ENCODE measurements around the gene PPP1R11.
A peak's percentile ranks its signal among the peaks of the same experiment; 100 is the strongest.

The PPP1R11 gene

GRCh38 chr6:30100154-30100553 is 33.2 kb downstream of the PPP1R11 start:
- H3K27me3 ChIP-seq (ENCODE audit: control insufficient read depth in 1 of 2, insufficient read depth in 2 of 2, low read length in 2 of 2), result peaks cover 54% of the 10 kb centered on the region in 2 donors
- H3K27ac ChIP-seq (ENCODE audit: low read length), result no peak overlapping the region
- H3K4me1 ChIP-seq (ENCODE audit: control insufficient read depth, insufficient read depth, low read length), result peaks cover 33% of the 10 kb centered on the region
- peak overlapping the region in 1 of 2 donors; percentile 74 for H3K4me3 ChIP-seq (ENCODE audit: low read length in 2 of 2)
- no peak overlapping the region for H3K9ac ChIP-seq (ENCODE audit: low read length in 2 of 2)
- no peaks in the 10 kb centered on the region for H3K9me3 ChIP-seq (ENCODE audit: control insufficient read depth in 2 of 2, low read length in 2 of 2)
- no peaks in the 10 kb centered on the region for H3K36me3 ChIP-seq (ENCODE audit: control insufficient read depth in 2 of 2, insufficient read depth in 2 of 2, low read length in 2 of 2)

DNA sequence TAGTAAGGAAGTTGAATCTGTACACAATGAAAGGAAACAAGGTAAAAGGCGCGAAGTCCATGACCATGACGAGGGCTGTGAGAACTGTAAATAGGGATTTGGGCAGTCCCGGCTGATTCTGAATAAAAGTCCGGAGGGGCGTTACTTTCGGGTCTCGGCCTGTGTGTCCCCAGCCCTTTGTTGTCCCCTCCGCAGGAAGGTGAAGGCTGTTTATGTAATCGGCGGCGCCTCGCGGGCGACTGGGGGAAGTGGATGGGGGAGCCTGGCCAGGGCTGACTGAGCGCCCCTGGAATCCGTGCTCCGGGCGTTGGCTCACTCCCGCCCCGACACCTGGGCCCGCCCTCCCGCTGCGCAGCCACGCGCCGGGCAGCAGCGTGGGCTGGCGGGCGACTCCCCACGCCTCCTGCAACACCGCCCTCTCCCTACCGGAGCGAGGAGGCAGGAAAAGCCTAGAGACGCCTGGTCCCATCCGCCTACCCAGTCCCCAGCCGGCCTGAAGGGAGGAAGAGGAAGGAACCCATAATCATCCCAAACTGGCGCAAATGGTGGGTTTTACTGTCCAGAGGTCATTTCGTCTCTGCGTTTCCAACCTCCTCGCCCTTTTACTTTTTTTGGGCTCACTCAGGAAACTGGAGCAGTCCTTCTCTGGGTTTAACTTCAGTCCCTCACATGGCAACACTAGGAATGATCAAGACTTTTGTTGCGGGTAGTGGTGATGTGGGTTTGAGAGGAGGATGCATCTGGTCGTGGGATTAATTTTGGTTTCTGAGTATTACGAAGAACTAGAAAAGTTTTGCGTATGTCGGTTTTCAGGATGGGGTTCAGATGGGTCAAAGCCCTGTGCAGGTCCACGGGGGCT is 33.8 kb downstream of the PPP1R11 start:
- no peaks in the 10 kb centered on the region for H3K9me3 ChIP-seq (ENCODE audit: control insufficient read depth in 2 of 2, low read length in 2 of 2)
- H3K27me3 ChIP-seq (ENCODE audit: control insufficient read depth in 1 of 2, insufficient read depth in 2 of 2, low read length in 2 of 2), result peaks cover 50% of the 10 kb centered on the region in 2 donors
- H3K4me1 ChIP-seq (ENCODE audit: control insufficient read depth, insufficient read depth, low read length), result peaks cover 33% of the 10 kb centered on the region
- H3K36me3 ChIP-seq (ENCODE audit: control insufficient read depth in 2 of 2, insufficient read depth in 2 of 2, low read length in 2 of 2), result no peaks in the 10 kb centered on the region
- H3K27ac ChIP-seq (ENCODE audit: low read length), result no peak overlapping the region
- peak overlapping the region; percentile 66 to 74 for H3K4me3 ChIP-seq (ENCODE audit: low read length in 2 of 2)
- H3K9ac ChIP-seq (ENCODE audit: low read length in 2 of 2), result no peak overlapping the region

- peak overlapping the region; percentile 66 to 74 for H3K4me3 ChIP-seq (ENCODE audit: low read length in 2 of 2)
- no peak overlapping the region for H3K27ac ChIP-seq (ENCODE audit: low read length)
- no peaks in the 10 kb centered on the region for H3K9me3 ChIP-seq (ENCODE audit: control insufficient read depth in 2 of 2, low read length in 2 of 2)
- peak overlapping the region; percentile 29 to 55 for H3K9ac ChIP-seq (ENCODE audit: low read length in 2 of 2)
- H3K36me3 ChIP-seq (ENCODE audit: control insufficient read depth in 2 of 2, insufficient read depth in 2 of 2, low read length in 2 of 2), result no peaks in the 10 kb centered on the region
- peaks cover 33% of the 10 kb centered on the region for H3K4me1 ChIP-seq (ENCODE audit: control insufficient read depth, insufficient read depth, low read length)
- H3K27me3 ChIP-seq (ENCODE audit: control insufficient read depth in 1 of 2, insufficient read depth in 2 of 2, low read length in 2 of 2), result peaks cover 48 to 51% of the 10 kb centered on the region in 2 donors
These were observed 34.7 kb downstream of the PPP1R11 start for GRCh38 chr6:30101444-30102413.

GRCh38 chr6:30102414-30102969 is 35.5 kb downstream of the PPP1R11 start:
- peaks cover 41 to 45% of the 10 kb centered on the region in 2 donors for H3K27me3 ChIP-seq (ENCODE audit: control insufficient read depth in 1 of 2, insufficient read depth in 2 of 2, low read length in 2 of 2)
- peak overlapping the region; percentile 74 to 77 for H3K4me3 ChIP-seq (ENCODE audit: low read length in 2 of 2)
- H3K9me3 ChIP-seq (ENCODE audit: control insufficient read depth in 2 of 2, low read length in 2 of 2), result no peaks in the 10 kb centered on the region
- no peaks in the 10 kb centered on the region for H3K36me3 ChIP-seq (ENCODE audit: control insufficient read depth in 2 of 2, insufficient read depth in 2 of 2, low read length in 2 of 2)
- H3K27ac ChIP-seq (ENCODE audit: low read length), result no peak overlapping the region
- peak overlapping the region; percentile 36 to 55 for H3K9ac ChIP-seq (ENCODE audit: low read length in 2 of 2)
- peaks cover 33% of the 10 kb centered on the region for H3K4me1 ChIP-seq (ENCODE audit: control insufficient read depth, insufficient read depth, low read length)

DNA sequence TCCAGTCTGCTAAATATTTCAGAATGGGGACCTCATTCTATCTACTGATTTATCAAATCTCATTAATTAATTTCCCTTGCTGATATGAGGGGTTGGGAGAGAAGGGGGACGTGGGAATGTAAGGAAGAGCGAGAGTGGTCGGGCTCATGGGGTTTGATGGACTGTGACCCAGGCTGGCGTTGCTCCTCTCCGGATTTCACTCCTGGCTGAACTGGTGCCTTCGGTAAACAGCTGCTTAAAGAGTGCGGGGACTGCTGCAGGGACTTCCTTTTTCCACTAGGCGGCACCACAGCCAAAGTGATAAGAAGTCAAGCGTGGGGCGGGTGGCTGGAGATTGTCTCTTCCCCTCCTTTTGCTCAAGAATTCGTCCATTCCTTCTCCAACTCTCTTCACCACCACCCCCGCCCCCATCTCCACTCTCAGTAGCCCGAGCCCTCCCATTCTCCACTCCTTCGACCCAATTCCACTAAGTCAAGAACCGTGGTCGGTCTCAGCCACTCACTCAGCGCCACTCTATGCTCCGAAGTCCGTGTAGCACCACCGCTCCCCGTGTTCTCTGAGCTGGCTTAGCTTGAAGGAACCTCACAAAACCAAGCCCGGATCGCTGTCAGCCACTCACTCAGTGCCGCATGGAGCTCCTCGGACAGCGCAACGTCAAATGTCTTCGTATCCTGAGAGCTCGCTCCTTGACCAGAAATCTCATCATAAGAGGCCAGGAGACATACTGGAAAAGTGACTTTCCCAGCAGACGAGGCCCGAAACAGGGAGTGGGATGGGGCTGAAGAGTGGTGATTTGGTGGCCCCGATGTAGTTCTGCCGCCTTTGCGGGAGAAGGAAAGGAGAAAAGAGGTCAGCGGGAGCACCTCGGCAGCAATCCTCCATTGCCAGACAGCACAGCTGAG is 36.2 kb downstream of the PPP1R11 start:
- H3K9me3 ChIP-seq (ENCODE audit: control insufficient read depth in 2 of 2, low read length in 2 of 2), result no peaks in the 10 kb centered on the region
- no peak overlapping the region for H3K27ac ChIP-seq (ENCODE audit: low read length)
- H3K27me3 ChIP-seq (ENCODE audit: control insufficient read depth in 1 of 2, insufficient read depth in 2 of 2, low read length in 2 of 2), result peaks cover 35 to 43% of the 10 kb centered on the region in 2 donors
- peak overlapping the region; percentile 76 to 77 for H3K4me3 ChIP-seq (ENCODE audit: low read length in 2 of 2)
- no peaks in the 10 kb centered on the region for H3K36me3 ChIP-seq (ENCODE audit: control insufficient read depth in 2 of 2, insufficient read depth in 2 of 2, low read length in 2 of 2)
- peak overlapping the region; percentile 40 to 51 for H3K9ac ChIP-seq (ENCODE audit: low read length in 2 of 2)
- H3K4me1 ChIP-seq (ENCODE audit: control insufficient read depth, insufficient read depth, low read length), result peaks cover 33% of the 10 kb centered on the region

DNA sequence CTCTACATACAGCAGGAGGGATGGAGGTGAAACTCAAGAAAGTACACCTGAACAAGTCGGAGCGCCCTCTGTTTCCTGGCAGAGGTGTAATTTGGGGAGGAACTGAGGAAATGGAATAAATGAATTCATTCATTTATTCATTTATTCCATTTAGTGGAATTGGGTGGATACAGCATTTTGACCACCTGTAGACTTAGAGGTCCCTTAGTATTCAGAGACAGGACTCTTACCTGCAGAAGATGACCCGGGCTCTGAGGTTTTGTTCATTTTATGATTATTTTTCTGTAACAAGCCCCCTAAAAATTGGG is 36.8 kb downstream of the PPP1R11 start:
- peak overlapping the region in 1 of 2 donors; percentile 76 for H3K4me3 ChIP-seq (ENCODE audit: low read length in 2 of 2)
- no peak overlapping the region for H3K27ac ChIP-seq (ENCODE audit: low read length)
- peak overlapping the region; percentile 40 to 51 for H3K9ac ChIP-seq (ENCODE audit: low read length in 2 of 2)
- peaks cover 36 to 40% of the 10 kb centered on the region in 2 donors for H3K27me3 ChIP-seq (ENCODE audit: control insufficient read depth in 1 of 2, insufficient read depth in 2 of 2, low read length in 2 of 2)
- H3K9me3 ChIP-seq (ENCODE audit: control insufficient read depth in 2 of 2, low read length in 2 of 2), result no peaks in the 10 kb centered on the region
- no peaks in the 10 kb centered on the region for H3K36me3 ChIP-seq (ENCODE audit: control insufficient read depth in 2 of 2, insufficient read depth in 2 of 2, low read length in 2 of 2)
- H3K4me1 ChIP-seq (ENCODE audit: control insufficient read depth, insufficient read depth, low read length), result peaks cover 33% of the 10 kb centered on the region

DNA sequence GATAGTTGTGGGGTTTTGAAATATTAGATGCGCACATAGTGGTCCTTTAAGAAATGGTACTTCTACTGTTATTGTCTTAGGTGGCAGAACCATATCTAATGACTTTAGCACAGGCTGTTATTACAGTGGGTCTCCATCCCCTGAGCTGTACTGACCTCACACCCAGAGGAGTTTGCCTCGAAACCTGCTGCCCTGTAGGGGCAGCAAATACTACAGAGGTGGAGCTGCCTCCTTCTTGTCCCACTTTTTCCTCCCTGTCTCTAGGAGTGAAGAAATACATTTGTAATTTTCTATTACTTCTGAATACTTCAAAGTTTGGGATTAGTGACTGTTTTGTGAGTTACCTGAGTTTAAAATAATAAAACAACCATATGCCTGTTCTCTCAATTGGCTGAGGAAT is 37.7 kb downstream of the PPP1R11 start:
- H3K9ac ChIP-seq (ENCODE audit: low read length in 2 of 2), result no peak overlapping the region
- H3K36me3 ChIP-seq (ENCODE audit: control insufficient read depth in 2 of 2, insufficient read depth in 2 of 2, low read length in 2 of 2), result no peaks in the 10 kb centered on the region
- H3K4me3 ChIP-seq (ENCODE audit: low read length in 2 of 2), result no peak overlapping the region
- H3K9me3 ChIP-seq (ENCODE audit: control insufficient read depth in 2 of 2, low read length in 2 of 2), result no peaks in the 10 kb centered on the region
- no peak overlapping the region for H3K27ac ChIP-seq (ENCODE audit: low read length)
- peaks cover 33% of the 10 kb centered on the region for H3K4me1 ChIP-seq (ENCODE audit: control insufficient read depth, insufficient read depth, low read length)
- H3K27me3 ChIP-seq (ENCODE audit: control insufficient read depth in 1 of 2, insufficient read depth in 2 of 2, low read length in 2 of 2), result peaks cover 31 to 34% of the 10 kb centered on the region in 2 donors

DNA sequence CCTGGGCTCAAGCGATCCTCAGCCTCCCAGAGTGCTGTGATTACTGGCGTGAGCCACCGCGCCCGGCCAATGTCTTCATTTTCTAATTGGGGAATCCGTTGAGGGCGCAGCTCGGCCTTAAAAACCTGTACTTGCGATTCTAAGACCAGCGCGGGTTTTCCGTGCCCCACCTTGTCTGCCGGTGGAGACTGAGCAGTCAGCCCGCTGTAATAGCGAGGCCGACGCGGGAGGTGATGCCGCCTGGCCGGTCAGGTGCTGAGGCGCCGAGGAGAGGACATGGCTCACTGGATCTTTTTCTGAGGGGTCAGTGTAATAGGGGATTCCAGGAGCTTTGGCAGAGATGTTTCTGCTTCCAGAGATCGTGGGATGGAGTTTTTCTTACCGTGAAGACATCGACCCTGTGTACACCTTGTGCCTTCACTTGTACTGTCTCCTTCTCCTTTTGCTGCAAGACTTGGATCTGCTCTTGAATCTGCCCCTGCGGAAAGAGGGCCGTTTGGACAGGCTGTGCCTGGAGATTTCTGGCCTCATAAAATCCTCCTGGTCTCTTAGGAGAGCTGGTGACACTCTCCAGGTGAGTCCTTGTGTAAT is 44.4 kb downstream of the PPP1R11 start:
- Histone ChIP-seq H3K9ac (ENCODE audit: low read length in 2 of 2) (no peak overlapping the region), H3K4me3 (ENCODE audit: low read length in 2 of 2) (no peak overlapping the region), H3K27me3 (ENCODE audit: control insufficient read depth in 1 of 2, insufficient read depth in 2 of 2, low read length in 2 of 2) (peaks cover 25 to 30% of the 10 kb centered on the region in 2 donors), H3K9me3 (ENCODE audit: control insufficient read depth in 2 of 2, low read length in 2 of 2) (no peaks in the 10 kb centered on the region), H3K4me1 (ENCODE audit: control insufficient read depth, insufficient read depth, low read length) (no peaks in the 10 kb centered on the region), H3K27ac (ENCODE audit: low read length) (no peak overlapping the region), H3K36me3 (ENCODE audit: control insufficient read depth in 2 of 2, insufficient read depth in 2 of 2, low read length in 2 of 2) (no peaks in the 10 kb centered on the region)

DNA sequence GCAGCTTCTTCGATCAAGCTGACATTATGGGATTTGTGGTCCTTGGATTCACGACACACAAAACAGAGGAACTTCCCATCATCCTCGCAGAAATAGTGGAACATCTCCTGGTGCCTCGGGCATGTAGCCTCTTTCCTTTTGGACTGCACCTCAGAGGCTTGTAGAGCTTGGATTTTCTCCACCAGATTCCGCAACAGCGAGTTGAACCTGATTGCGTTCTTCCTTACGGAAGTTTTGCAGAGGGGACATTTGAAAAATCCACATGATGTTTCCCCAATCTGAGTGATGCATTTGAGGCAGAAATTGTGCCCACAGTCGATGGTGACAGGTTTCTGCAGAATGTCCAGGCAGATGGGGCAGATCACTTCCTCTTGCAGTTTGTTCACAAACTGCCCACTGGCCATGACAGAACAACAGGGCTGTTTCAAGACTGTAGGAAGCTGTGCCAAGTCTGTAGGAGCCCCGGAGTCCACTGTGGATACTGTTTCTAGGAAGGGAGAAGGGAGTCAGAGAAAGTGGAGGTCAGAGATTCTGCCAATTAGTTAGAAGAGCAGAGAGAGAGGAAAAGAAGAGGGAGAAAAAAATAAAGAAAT is 45.5 kb downstream of the PPP1R11 start:
- no peaks in the 10 kb centered on the region for H3K9me3 ChIP-seq (ENCODE audit: control insufficient read depth in 2 of 2, low read length in 2 of 2)
- no peaks in the 10 kb centered on the region for H3K4me1 ChIP-seq (ENCODE audit: control insufficient read depth, insufficient read depth, low read length)
- no peak overlapping the region for H3K27ac ChIP-seq (ENCODE audit: low read length)
- H3K27me3 ChIP-seq (ENCODE audit: control insufficient read depth in 1 of 2, insufficient read depth in 2 of 2, low read length in 2 of 2), result peaks cover 25 to 29% of the 10 kb centered on the region in 2 donors
- no peaks in the 10 kb centered on the region for H3K36me3 ChIP-seq (ENCODE audit: control insufficient read depth in 2 of 2, insufficient read depth in 2 of 2, low read length in 2 of 2)
- no peak overlapping the region for H3K9ac ChIP-seq (ENCODE audit: low read length in 2 of 2)
- no peak overlapping the region for H3K4me3 ChIP-seq (ENCODE audit: low read length in 2 of 2)
